H1 (cell line): ENCODE data around the gene RCC1. TPM values are rescaled to one million over a fixed set of nuclear protein-coding genes. Genes with fewer than 3 reads are reported as not detected.

Experiments
- CTCF ChIA-PET: fragments of 300-600 bp; sonication (Branson Sonifier 250); formaldehyde crosslinking; loops from one replicate; lab custom pipeline; 2021; ENCODE audit not compliant: partially characterized antibody; lab: Charles Lee
- POLR2A ChIA-PET: fragments of 300-600 bp; sonication (Branson Sonifier 250); formaldehyde crosslinking; loops from one replicate; lab custom pipeline; 2021; ENCODE audit warnings: inconsistent platforms; ENCODE audit not compliant: partially characterized antibody; lab: Charles Lee
- DNase-seq, 2 experiments: peaks; one replicate each; pipeline versions ENCODE4 v3.0.0 to v3.0.0-alpha.2; 2010 to 2022; ENCODE audit warnings: low spot score in 2 of 2, low read depth in 1 of 2, mixed read lengths in 1 of 2
- FAIRE-seq: peaks from 2 replicates; lab custom pipeline; 2011; peaks lifted over from hg19 to GRCh38; lab: Jason Lieb, UNC
- H2AFZ ChIP-seq: 2 replicates; pipeline ENCODE4 v1.8.1; 2012; ENCODE audit warnings: low read length, inconsistent platforms
- H2AK5ac ChIP-seq: 2 replicates; pipeline ENCODE4 v1.6.1; 2013; ENCODE audit warnings: low read depth, low read length
- H2BK120ac ChIP-seq: replicated peaks from 2 replicates; pipeline ENCODE3; 2013; ENCODE audit warnings: low read depth, low read length, inconsistent platforms
- H2BK12ac ChIP-seq: 2 replicates; pipeline ENCODE4 v1.6.1; 2013; ENCODE audit warnings: low read depth, low read length
- H2BK15ac ChIP-seq: 2 replicates; pipeline ENCODE4 v1.6.1; 2013; ENCODE audit warnings: low read length
- H2BK20ac ChIP-seq: 2 replicates; pipeline ENCODE4 v1.6.1; 2013; ENCODE audit warnings: low read length
- H2BK5ac ChIP-seq: 2 replicates; pipeline ENCODE4 v1.6.1; 2013; ENCODE audit warnings: low read depth, low read length
- H3K14ac ChIP-seq: 2 replicates; pipeline ENCODE4 v1.6.1; 2013; ENCODE audit warnings: inconsistent platforms; ENCODE audit not compliant: insufficient read length
- H3K18ac ChIP-seq: 2 replicates; pipeline ENCODE4 v1.6.1; 2013; ENCODE audit warnings: low read length; ENCODE audit errors: extremely low read depth
- H3K23ac ChIP-seq: 2 replicates; pipeline ENCODE4 v1.6.1; 2013; ENCODE audit warnings: inconsistent platforms; ENCODE audit not compliant: insufficient read length
- H3K23me2 ChIP-seq: 2 replicates; pipeline ENCODE4 v1.6.1; 2013; ENCODE audit warnings: low read depth, low read length
- H3K27ac ChIP-seq: 2 replicates; pipeline ENCODE4 v1.6.1; 2011; ENCODE audit warnings: low read depth, low read length, inconsistent platforms
- H3K27me3 ChIP-seq, 4 experiments: replicated peaks in 1 of 4; 1 replicate in 1 of 4; 2 replicates in 3 of 4; pipeline versions ENCODE4 v1.6.1 to v1.8.1; 2011 to 2013; ENCODE audit warnings: low read length in 3 of 4, mild to moderate bottlenecking in 3 of 4, inconsistent platforms in 2 of 4, mixed read lengths in 2 of 4, moderate library complexity in 1 of 4; ENCODE audit not compliant: control insufficient read depth in 3 of 4, insufficient read depth in 3 of 4; ENCODE audit errors: extremely low read depth in 1 of 4
- H3K36me3 ChIP-seq, 4 experiments: 2 replicates each; pipeline versions ENCODE4 v1.6.1 to v1.8.1; 2011 to 2013; ENCODE audit warnings: mild to moderate bottlenecking in 4 of 4, low read length in 3 of 4, moderate library complexity in 2 of 4, control low read depth in 1 of 4, inconsistent platforms in 1 of 4; ENCODE audit not compliant: insufficient read depth in 4 of 4, control insufficient read depth in 2 of 4
- H3K4ac ChIP-seq: replicated peaks from 2 replicates; pipeline ENCODE3; 2013; ENCODE audit warnings: low read length, low read depth, mixed read lengths, inconsistent platforms; ENCODE audit not compliant: insufficient read length
- H3K4me1 ChIP-seq, 4 experiments: replicated peaks in 1 of 4; 1 replicate in 1 of 4; 2 replicates in 3 of 4; pipeline versions ENCODE4 v1.6.1 to v1.8.1; 2011 to 2013; ENCODE audit warnings: low read length in 3 of 4, inconsistent platforms in 2 of 4, mixed read lengths in 1 of 4; ENCODE audit not compliant: insufficient read depth in 4 of 4, control insufficient read depth in 3 of 4
- H3K4me2 ChIP-seq, 2 experiments: 2 replicates each; pipeline versions ENCODE4 v1.6.1 to v1.8.1; 2011 to 2013; ENCODE audit warnings: low read depth in 2 of 2, low read length in 2 of 2, control low read depth in 1 of 2, inconsistent platforms in 1 of 2, mild to moderate bottlenecking in 1 of 2; ENCODE audit not compliant: insufficient read depth in 1 of 2
- H3K4me3 ChIP-seq, 4 experiments: fragments of 200-600, 300-600 bp in 1 of 4; sonication (generic), shearing (Covaris generic), sonication (Bioruptor Twin) in 1 of 4; 2 replicates each; pipeline versions ENCODE4 v1.5.1 to v1.8.1; 2011 to 2016; ENCODE audit warnings: low read length in 4 of 4, low read depth in 3 of 4, control low read depth in 2 of 4, inconsistent platforms in 2 of 4, mild to moderate bottlenecking in 2 of 4, mixed read lengths in 1 of 4, moderate library complexity in 1 of 4; ENCODE audit not compliant: insufficient read depth in 2 of 4; ENCODE audit errors: extremely low read depth in 1 of 4
- H3K56ac ChIP-seq: replicated peaks from 2 replicates; pipeline ENCODE3; 2013; ENCODE audit warnings: low read depth, mild to moderate bottlenecking, mixed read lengths, low read length, inconsistent platforms; ENCODE audit not compliant: insufficient read length
- H3K79me1 ChIP-seq: 2 replicates; pipeline ENCODE4 v1.6.1; 2013; ENCODE audit warnings: low read depth, low read length, control low read depth
- H3K79me2 ChIP-seq, 2 experiments: 2 replicates each; pipeline versions ENCODE4 v1.6.1 to v1.8.1; 2012 to 2013; ENCODE audit warnings: low read length in 2 of 2, mild to moderate bottlenecking in 2 of 2, inconsistent platforms in 1 of 2; ENCODE audit not compliant: insufficient read depth in 2 of 2, control insufficient read depth in 1 of 2
- H3K9ac ChIP-seq, 4 experiments: replicated peaks in 1 of 4; 1 replicate in 1 of 4; 2 replicates in 3 of 4; pipeline versions ENCODE4 v1.6.1 to v1.8.1; 2011 to 2013; ENCODE audit warnings: low read depth in 3 of 4, low read length in 3 of 4, control low read depth in 2 of 4, mild to moderate bottlenecking in 2 of 4, moderate library complexity in 2 of 4, inconsistent platforms in 1 of 4; ENCODE audit errors: extremely low read depth in 1 of 4
- H3K9me3 ChIP-seq, 2 experiments: 2 replicates each; pipeline versions ENCODE4 v1.6.1 to v1.8.1; 2012 to 2013; ENCODE audit warnings: mild to moderate bottlenecking in 2 of 2, moderate library complexity in 2 of 2, control low read depth in 1 of 2, inconsistent platforms in 1 of 2, low read depth in 1 of 2, low read length in 1 of 2, mixed read lengths in 1 of 2; ENCODE audit not compliant: insufficient read depth in 2 of 2
- H4K20me1 ChIP-seq, 2 experiments: replicated peaks in 1 of 2; 2 replicates each; pipeline versions ENCODE3 to v1.8.1; 2011 to 2013; ENCODE audit warnings: inconsistent platforms in 2 of 2, low read length in 2 of 2, mild to moderate bottlenecking in 1 of 2; ENCODE audit not compliant: insufficient read depth in 2 of 2, control insufficient read depth in 1 of 2
- H4K5ac ChIP-seq: 2 replicates; pipeline ENCODE4 v1.6.1; 2013; ENCODE audit warnings: low read length, low read depth, mixed read lengths, inconsistent platforms; ENCODE audit not compliant: insufficient read length
- H4K8ac ChIP-seq: 2 replicates; pipeline ENCODE4 v1.8.0; 2013; ENCODE audit warnings: mild to moderate bottlenecking, moderate library complexity, low read length, inconsistent platforms; ENCODE audit not compliant: insufficient read depth; ENCODE audit errors: extremely low read depth
- H4K91ac ChIP-seq: replicated peaks from 2 replicates; pipeline ENCODE3; 2013; ENCODE audit warnings: low read length, mixed read lengths, inconsistent platforms; ENCODE audit not compliant: insufficient read length
- CTBP2 ChIP-seq: IDR thresholded peaks from 2 replicates; pipeline ENCODE4 v1.7.0; 2011; ENCODE audit warnings: borderline replicate concordance, mild to moderate bottlenecking, moderate library complexity, mixed read lengths, low read length; ENCODE audit not compliant: insufficient read depth, insufficient read length
- CTCF ChIP-seq, 3 experiments: IDR thresholded peaks; 1 replicate in 2 of 3; 2 replicates in 1 of 3; pipeline versions ENCODE4 v1.5.1 to v1.6.1; 2011; ENCODE audit warnings: low read length in 3 of 3, mild to moderate bottlenecking in 3 of 3, inconsistent platforms in 2 of 3, low read depth in 1 of 3, moderate library complexity in 1 of 3; ENCODE audit not compliant: insufficient read depth in 1 of 3; ENCODE audit errors: control extremely low read depth in 1 of 3
- JUN ChIP-seq: IDR thresholded peaks from 2 replicates; pipeline ENCODE4 v1.6.1; 2011; ENCODE audit warnings: low read depth, mild to moderate bottlenecking, improper control_type of control experiment, low read length
- RBBP5 ChIP-seq: IDR thresholded peaks from 2 replicates; pipeline ENCODE4 v1.7.1; 2012; ENCODE audit warnings: low read depth, mild to moderate bottlenecking, inconsistent platforms, low read length, moderate library complexity, borderline replicate concordance
- SRF ChIP-seq: IDR thresholded peaks from 2 replicates; pipeline ENCODE4 v1.6.1; 2011; ENCODE audit warnings: mild to moderate bottlenecking, low read depth, low read length, moderate library complexity
- SUZ12 ChIP-seq: fragments of 200-600 bp; sonication (generic); IDR thresholded peaks from 2 replicates; pipeline ENCODE4 v1.6.1; 2012; ENCODE audit warnings: mild to moderate bottlenecking, inconsistent platforms, low read length, moderate library complexity, mixed read lengths
- TAF7 ChIP-seq: optimal IDR thresholded peaks from 2 replicates; pipeline ENCODE3; 2011; ENCODE audit warnings: low read depth, mild to moderate bottlenecking, inconsistent platforms, low read length, moderate library complexity, borderline replicate concordance
- WGBS, 2 experiments: shearing (Covaris generic) in 1 of 2; methylation state at CpG; one replicate each; pipeline versions ENCODE4 v1.1.6 to v1.1.7; 2013 to 2015; ENCODE audit warnings: low lambda C conversion rate in 2 of 2, mixed read lengths in 2 of 2, inconsistent platforms in 1 of 2, low coverage in 1 of 2, missing lambda C conversion rate in 1 of 2; ENCODE audit not compliant: insufficient replicate concordance in 2 of 2, insufficient coverage in 1 of 2, insufficient read length in 1 of 2; ENCODE audit errors: extremely low coverage in 1 of 2, missing lambda C conversion rate in 1 of 2; 5-methylcytosine and 5-hydroxymethylcytosine counted together
- polyA plus RNA-seq, 7 experiments: library from polyadenylated mRNA; depleted of rRNA in 3 of 7; stranded (reverse) in 5 of 7; unstranded in 2 of 7; fragments of >200 nt in 5 of 7; fragments of 200-250 nt in 2 of 7; gene quantifications; 1 replicate in 5 of 7; 2 replicates in 1 of 7; 4 replicates in 1 of 7; pipeline versions ENCODE4 v1.2.1 to v1.2.3, GENCODE V29; 2011 to 2013; ENCODE audit warnings: missing spikeins in 2 of 7, mixed read lengths in 2 of 7
- total RNA-seq: library from RNA; stranded (reverse); fragmentation: NEBNext Ultra II Directional; extraction: Animal tissue kit (Norgen Biotek cat#: 25700); gene quantifications from 2 replicates; pipeline ENCODE4 v1.2.1, GENCODE V29; 2021
- TF ChIP-seq, protein P1 (sequence below): IDR thresholded peaks from 2 replicates; pipeline ENCODE4 v1.6.1; 2011; ENCODE audit warnings: low read length, improper control_type of control experiment

Gene RCC1
- total and polyA plus RNA-seq, 2 of the 8 experiments (the other 6 are each of a cell fraction or from before 2014, with no cell fraction given): 48.5 to 98.4 TPM

DNA sequence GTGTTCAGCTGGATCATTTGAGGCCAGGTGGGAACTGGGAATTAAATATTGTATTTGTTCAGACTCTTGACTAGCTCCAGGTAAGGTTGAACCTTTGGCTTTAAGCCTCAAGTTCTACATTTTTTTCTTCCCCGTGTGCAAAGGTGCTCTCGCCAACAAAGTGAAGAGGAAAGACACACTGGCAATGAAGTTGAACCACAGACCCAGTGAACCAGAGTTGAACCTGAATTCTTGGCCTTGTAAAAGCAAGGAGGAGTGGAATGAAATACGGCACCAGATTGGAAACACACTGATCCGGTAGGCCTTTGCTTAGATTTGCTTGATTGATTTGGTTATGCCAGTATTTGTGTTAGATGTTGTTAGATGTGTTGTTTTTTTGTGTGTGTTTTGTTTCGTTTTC is 25.5 kb upstream of the RCC1 start:
- Histone ChIP-seq H4K20me1 (no peaks in the 10 kb centered on the region), H2AK5ac (no peak overlapping the region), H4K5ac (no peak overlapping the region), H2BK12ac (no peak overlapping the region), H2BK5ac (no peak overlapping the region), H3K4me3 (no peak overlapping the region), H3K4ac (no peak overlapping the region), H3K4me1 (no peaks in the 10 kb centered on the region), H3K9me3 (no peaks in the 10 kb centered on the region), H3K14ac (no peak overlapping the region), H3K23ac (no peak overlapping the region), H2BK20ac (no peak overlapping the region)
- FAIRE-seq (no peak), DNase-seq (no peak)
- POLR2A ChIA-PET: interaction anchor here (0.5 to 2.2 kb wide), 3 partner anchors 27 to 146 kb away, joined by 3 to 5 read pairs (median 3); no protein-coding TSS in a partner anchor
- CTCF ChIA-PET: no interaction called here
- WGBS, 2 experiments: 88% methylated on average over 5 of the region's 5 CpGs; no CpG with 5 or more reads in 1 of the 2 experiments
- TF ChIP-seq, protein P1, sequence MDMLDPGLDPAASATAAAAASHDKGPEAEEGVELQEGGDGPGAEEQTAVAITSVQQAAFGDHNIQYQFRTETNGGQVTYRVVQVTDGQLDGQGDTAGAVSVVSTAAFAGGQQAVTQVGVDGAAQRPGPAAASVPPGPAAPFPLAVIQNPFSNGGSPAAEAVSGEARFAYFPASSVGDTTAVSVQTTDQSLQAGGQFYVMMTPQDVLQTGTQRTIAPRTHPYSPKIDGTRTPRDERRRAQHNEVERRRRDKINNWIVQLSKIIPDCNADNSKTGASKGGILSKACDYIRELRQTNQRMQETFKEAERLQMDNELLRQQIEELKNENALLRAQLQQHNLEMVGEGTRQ: no peak
- TF ChIP-seq RBBP5 (no peak), TAF7 (no peak), JUN (no peak), SUZ12 (no peak), SRF (no peak), CTBP2 (no peak), CTCF (IDR thresholded peaks at IDR 0.05; ENCODE audit: control extremely low read depth in 1 of 3, insufficient read depth in 1 of 3, low read depth in 1 of 3, low read length in 3 of 3) (no peak)
- TF ChIP-seq, all 59 proteins: peak for 0
- Histone ChIP-seq H3K23me2 (no peaks in the 10 kb centered on the region), H2AFZ (no peak overlapping the region), H3K18ac (no peak overlapping the region), H3K79me1 (no peaks in the 10 kb centered on the region), H3K27me3 (no peaks in the 10 kb centered on the region), H3K4me2 (no peak overlapping the region), H3K36me3 (peaks cover 10 to 50% (median 35%) of the 10 kb centered on the region in 4 experiments; a peak in 7 of 8 replicates), H3K79me2 (no peaks in the 10 kb centered on the region), H3K9ac (no peak overlapping the region), H3K56ac (no peak overlapping the region), H4K91ac (no peak overlapping the region), H3K27ac (no peak overlapping the region), H4K8ac (no peak overlapping the region), H2BK120ac (no peak overlapping the region), H2BK15ac (no peak overlapping the region)
